Measurements from ENCODE around the gene ADSS1. TPM values are rescaled to one million over a fixed set of nuclear protein-coding genes. Genes with fewer than 3 reads are reported as not detected.

Gene ADSS1
- total RNA-seq (2014; rRNA removed; shearing (Covaris generic)): 0.05 and 0.84 TPM in 2 replicates

DNA sequence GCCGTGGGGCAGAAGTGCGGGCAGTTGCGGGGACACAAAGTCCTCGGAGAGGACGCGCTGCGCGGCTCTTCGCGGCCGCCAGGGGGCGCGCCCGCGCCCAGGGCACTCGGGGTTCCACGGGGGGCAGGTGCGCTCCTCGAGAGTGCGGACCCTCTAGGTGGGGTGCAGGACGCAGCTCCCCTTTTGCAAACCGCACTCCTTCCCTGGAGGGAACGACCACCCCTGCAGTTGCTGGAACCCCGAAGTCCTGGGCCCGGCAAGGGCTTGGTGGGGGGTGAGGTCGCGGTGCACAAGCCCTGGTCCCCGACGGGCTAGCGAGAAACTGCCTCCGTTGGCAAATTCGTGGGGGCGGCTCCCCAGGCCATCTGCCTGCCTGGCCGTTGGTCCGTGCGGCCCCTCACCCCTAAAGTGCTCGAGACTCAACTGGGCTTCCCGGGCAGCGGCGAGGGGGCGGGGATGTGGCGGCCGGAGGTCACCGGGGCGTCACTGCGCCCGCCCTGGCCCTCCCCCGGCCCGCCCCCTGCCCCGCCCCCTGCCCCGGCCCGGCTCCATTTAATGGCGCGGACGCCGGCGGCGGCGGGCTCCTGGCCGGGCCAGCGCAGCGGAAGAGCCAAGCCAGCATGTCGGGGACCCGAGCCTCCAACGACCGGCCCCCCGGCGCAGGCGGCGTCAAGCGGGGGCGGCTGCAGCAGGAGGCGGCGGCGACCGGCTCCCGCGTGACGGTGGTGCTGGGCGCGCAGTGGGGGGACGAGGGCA lies at the start of gene ADSS1:
Gene ADSS1 (plus strand): TSS at position 579 of the 756 bp plus-strand sequence. CDS start 42 bp downstream, at position 621.
- peak; percentile 29 for DNase-seq (ENCODE audit: low read depth)

DNA sequence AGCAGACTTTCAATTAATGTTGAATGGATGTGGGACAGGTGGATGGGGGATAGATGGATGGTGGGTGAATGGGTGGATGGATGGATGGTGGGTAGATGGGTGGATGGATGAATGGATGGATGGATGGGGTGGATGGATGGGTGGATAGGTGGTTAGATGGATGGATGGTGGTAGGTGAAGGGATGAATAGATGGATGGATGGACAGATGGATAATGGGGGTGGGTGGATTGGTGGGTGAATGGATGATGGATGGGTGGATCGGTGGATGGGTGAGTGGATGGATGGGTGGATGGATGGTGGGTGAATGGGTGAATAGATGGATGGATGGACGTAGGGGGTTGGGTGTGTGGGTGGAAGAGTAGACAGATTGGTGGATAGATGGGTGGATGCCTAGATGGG lies 48.6 kb upstream of the ADSS1 start:
- DNase-seq (ENCODE audit: low read depth): no peak

DNA sequence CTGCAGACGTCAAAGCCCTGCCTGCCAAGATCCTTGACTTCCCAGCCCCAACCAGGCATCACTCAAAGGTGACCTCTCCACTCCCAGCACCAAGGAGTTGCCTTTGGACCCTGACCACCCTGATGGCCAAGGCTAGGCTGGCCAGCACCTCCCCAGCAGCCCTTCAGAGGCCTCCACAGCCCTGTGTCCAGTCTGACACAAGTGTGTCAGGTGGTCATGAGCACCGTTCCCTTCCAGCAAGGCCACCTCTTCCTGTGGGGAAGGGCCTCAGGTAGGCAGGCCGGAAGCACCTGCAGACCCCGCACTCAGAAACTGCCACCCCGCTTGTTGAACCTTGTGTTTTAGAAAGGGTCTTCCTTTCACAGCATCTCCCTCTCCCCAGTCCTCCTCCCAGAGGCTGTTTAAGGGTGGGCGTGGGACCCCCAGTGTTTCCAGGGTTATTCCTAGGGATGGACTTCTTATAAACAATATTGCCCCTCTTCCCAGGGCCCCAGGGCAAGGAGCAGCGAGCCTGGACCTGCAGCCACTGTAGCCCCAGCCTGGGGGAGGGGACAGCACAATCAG lies 47.8 kb upstream of the ADSS1 start:
- DNase-seq (ENCODE audit: low read depth): no peak

DNA sequence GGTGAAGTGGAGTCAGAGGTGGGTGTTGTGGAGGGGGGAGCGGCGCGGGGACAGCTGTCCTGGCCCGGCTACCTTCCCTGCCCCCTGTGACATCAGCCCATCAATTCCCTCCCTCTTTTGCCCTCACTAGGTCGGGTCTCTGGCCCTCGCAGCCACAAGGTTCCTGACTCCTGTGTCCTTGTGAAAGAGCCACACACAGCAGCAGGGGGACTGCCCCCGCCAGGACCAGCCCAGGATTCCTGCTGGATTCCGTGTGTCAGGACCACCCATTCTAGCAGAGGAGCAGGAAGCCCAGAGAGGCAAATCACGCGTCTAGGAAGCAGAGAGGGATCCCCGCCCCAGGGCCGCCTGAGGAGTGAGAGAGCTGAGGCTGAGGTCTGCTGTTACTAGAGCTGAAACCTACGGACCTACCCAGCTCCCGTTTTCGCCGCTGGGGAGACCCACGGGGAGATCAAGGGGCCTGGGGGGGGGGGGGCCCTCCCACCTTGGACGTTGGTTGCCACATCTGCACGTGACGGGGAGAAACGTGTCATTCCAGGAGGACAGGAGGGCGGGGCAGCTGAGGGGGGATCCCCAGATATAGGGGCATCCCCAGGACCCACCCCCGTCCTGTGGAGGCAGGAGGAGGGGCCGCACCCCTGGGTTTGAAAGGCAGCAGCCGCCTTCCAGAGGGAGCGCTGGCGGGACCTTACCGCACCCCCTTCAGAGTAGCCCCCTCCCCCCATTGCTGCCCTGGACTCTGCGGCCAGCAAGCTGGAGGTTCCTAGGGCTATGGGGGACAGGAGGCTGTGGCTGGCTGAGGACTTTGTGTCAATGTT lies 47.1 kb upstream of the ADSS1 start:
- DNase-seq (ENCODE audit: low read depth): no peak

DNA sequence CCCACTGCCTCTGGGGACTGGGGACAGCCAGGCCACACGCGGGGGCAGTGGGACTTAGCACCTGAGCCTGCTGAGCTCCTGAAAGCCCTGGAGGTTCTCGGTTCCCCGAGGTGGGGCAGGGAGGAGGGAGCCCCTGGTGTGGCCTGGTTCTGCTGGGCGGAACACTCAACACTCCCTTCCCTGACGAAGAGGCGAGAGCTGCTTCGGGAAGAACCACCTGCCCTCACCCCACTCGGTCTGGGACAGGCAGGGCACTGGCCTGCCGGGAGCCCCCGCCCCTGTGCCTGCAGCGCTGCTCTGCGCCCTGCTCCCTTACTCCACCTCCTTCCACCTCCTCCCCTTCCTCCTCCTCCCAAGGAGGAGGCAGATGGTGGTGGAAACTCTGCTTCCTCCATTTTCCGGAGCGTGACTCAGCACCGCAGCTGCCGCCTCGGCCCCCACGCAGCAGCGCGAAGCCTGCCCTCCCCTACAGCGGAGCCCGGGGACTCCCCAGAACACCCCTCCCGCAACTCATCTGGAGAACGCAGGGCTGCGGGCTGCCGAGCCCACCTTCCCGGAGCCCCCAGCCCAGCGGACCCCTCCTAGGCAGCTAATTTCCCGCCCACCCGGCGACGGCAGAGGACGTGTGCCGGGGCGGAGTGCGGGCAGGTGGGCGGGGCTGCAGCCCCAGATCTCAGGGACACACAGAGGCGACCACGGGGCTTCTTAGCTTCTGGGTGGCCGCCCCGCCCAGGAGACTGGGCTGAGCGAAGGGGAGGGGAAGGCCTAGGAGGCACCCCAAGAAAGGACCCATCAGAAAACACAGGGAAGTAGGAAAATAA lies 46.3 kb upstream of the ADSS1 start:
- DNase-seq (ENCODE audit: low read depth): peak; percentile 74

DNA sequence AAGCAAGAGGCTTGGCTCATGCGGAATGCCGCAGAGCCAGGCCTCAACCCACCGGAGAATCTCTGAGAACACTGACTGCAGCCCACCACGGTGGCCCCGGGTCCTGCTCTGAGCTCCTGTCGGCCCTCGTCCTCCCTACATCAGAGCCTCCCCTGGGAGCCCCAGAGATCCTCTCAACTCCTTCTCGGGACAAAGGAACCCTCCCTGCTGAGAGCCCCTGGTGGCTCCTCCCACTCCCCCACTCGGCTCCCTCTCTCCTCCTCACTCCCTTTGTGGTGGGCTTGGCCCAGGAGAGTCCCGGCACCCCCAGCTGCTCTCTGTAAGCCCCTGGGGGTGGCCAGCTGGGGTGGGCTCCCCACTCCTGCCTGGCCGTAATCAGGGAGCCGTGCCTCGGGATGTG lies 45.7 kb upstream of the ADSS1 start:
- no peak for DNase-seq (ENCODE audit: low read depth)

DNA sequence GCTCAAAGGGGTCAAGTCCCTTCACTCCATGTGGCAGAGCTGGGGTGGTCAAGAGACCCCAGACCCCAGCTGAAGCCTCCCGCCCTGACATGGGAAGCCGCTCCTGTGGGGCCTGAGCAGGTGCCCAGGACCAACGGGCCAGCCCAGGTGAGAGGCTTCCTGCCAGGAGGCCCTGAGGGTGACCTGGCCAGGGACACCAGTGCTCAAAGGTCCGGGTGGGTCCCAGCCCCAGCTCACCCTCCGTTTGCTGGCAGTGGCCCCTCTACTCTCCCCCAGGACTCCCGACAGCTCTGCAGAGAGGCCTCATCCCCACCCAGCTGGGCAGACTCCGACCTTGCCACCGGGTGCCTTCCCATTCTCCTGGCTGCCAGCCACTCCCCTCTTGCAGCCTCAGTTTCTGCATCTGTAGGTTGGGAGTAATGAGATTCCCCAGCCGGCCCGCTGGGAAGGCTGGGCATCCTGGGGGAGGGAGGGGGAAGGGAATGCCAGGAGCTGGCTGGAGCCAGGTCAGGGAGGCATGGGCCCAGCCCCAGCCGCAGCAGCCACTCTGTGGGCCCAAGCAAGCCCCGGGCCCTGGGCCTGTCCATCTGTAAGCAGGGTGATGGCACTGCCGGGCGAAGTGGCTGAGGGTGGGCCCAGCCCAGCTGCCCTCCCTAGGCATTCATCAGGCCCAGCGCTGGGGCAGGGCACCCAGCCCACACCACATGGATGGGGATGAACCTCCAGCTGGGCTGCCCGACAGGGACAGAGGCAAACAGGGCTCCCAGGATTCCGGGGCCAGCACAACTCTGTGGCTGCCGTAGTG lies 44.9 kb upstream of the ADSS1 start:
- no peak for DNase-seq (ENCODE audit: low read depth)

DNA sequence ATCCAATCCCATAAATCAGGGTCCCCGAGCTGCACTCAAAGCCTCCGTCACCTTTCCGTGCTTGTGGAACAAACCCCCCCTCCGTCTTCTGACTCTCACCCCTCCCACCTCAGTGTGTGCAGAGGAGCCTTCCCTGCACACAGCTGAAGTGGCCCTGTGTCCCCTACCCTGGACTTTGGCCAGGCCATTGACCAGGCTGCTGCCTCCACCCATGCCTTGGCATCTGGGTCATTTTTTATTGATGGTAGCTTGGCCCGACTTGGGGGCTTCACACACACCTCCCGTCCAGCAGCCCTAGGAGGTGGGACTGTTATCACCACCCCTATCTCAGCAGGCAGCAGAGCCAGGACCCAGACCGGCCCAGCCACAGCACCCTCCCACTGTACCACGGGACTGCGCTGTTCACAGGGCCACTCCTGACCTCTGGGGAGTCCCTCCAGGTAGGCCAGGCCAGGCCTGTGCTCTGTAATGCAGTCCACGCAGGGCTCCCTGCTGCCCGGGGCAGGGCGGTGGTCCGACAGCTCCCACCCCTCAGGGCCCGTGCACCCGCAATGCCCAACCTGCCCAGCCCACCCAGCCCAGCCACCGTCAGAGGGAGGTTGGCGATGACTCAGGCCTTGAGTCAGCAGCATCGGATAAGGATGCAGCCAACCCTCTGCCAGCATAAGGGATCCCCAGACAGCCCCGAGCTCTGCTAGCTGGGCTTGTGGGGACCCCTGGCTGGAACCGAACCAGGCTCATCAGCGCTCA lies 43.8 kb upstream of the ADSS1 start:
- DNase-seq (ENCODE audit: low read depth): peak; percentile 81

DNA sequence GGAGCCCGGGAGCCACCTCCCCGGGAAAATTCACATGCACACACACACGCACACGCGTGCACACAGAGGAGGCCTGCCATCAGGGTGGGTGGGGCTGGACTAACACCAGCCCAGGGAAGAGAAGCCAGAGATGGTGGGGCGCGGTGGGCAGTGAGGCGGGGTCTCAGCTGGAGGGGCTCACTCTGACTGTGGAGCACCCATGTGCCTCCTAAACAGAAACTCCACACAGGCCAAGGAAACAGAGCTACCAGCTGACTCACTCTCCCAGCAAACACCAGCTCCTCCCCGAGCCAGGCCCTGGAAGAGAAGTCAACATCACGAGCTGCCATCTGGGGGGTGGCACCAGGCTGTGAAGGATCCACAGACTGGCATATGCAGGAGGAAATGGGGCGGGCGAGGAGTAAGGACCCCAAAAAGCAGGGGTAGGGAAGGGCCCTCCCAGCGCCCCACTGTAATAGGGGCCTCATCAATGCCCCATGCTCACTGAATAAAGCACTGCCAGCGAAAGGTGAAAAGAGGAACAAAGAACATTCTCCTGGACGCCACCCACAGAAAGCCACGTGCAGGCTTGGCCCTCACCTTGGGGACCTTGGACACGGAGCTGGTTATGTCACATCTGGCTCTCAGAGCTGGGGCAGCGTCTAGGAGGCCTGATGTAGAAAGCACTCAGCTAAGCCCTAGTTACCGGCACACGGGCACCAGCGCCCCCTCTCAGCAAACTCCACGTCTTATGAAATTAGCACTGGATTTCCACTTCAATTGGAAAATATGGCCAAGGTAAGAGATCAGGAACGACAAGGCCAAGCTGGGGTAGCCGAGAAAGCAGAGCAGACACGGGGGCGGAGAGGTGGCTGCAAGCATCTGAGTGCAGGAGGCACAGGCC lies 43.0 kb upstream of the ADSS1 start:
- peak; percentile 81 for DNase-seq (ENCODE audit: low read depth)

DNA sequence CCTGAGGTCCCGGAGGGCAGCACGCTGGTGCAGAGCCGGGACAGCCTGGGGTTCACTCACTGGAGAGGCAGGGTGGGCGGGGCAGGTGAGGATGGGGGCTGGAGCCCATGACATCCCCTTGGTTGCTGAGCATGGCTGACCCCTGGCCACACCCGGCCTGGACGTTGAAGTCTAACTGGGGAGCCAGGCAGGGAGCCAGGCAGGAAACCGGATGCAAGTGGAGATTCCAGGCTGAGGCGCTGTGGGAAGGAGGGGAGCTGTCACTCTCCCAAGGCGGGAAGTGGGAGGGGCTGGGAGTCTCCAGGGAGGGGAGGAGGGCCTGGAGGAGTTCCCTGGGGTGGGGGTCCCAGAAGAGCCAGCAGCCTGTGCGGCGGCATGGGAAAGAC lies 42.3 kb upstream of the ADSS1 start:
- peak; percentile 83 for DNase-seq (ENCODE audit: low read depth)

DNA sequence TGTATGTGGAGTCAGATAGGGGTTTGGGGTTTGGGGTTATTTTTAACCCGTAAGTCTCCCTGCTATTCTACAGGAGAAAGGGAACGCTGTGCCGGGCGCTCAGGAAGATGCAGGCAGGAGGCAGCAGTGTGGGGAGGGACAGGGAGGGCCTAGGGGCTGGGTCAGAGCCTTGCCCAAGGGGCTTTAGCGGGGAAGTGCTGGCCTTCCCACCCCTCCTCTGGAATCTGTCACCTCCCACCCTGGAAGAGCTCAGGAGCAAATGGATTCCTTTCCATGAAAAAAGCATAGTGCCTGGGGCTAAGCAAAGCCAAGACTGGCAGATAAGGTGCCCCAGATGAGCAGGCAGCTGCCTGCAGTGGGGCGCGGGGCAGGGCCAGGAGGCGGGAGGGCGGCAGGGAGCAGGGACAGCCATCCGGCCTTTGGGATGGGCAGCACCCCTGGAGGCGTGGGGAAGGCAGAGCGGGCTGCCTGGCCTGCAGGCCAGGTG lies 41.9 kb upstream of the ADSS1 start:
- DNase-seq (ENCODE audit: low read depth): peak; percentile 63

DNA sequence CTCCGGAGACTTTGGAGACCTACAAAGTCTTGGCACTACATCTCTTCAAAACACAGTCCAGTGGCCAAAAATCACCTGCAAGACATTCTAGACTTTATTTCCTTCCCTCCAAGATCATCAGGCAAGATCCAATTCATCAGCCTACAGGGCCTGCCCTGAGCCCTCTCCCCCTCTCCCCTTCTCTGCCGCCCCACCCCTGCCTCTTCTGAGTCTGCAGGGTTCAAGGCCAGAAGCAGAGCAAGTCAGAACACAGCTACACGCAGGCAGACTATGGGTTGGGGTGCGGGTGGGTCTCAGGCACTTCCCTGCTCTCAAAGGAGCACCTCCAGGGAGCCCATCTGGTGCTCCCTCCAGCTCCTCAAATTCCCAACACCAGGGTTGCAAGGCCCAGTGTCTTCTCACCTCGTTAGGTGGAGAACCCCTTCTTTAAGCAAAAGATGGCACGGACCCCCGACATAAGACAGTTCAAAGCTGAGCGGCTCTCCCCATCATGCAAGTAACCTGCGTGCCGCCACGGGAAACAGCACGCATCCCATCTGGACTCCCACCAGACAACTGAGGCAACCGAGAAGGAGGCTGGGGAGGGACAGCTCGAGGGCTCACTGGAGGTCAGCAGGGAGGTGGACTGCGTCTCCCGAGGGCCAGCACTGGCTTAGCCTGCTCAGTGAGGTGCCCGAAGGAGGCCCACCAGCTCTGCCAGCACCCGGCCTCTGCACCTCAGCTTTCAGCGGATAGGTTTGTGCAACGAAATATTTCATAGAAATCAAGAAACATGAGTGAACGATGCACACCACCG lies 40.2 kb upstream of the ADSS1 start:
- no peak for DNase-seq (ENCODE audit: low read depth)

DNA sequence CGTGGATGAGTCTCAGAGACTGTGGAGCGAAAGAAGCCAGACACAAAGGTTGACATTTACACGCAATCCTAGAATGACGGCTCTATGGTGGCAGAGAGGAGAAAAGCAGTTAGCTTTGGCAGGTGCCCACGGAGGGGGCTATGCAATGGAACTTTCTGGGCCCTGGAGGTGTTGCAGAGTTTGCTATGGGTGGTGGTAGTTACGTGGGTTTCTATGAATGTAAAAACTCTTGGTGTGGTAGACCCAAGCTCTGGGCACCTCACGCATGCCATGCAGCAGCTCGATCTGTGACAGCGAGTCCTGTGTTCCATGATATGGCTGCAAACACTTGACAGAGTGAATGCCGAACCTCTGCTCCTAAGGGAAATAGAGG lies 39.6 kb upstream of the ADSS1 start:
- DNase-seq (ENCODE audit: low read depth): no peak

DNA sequence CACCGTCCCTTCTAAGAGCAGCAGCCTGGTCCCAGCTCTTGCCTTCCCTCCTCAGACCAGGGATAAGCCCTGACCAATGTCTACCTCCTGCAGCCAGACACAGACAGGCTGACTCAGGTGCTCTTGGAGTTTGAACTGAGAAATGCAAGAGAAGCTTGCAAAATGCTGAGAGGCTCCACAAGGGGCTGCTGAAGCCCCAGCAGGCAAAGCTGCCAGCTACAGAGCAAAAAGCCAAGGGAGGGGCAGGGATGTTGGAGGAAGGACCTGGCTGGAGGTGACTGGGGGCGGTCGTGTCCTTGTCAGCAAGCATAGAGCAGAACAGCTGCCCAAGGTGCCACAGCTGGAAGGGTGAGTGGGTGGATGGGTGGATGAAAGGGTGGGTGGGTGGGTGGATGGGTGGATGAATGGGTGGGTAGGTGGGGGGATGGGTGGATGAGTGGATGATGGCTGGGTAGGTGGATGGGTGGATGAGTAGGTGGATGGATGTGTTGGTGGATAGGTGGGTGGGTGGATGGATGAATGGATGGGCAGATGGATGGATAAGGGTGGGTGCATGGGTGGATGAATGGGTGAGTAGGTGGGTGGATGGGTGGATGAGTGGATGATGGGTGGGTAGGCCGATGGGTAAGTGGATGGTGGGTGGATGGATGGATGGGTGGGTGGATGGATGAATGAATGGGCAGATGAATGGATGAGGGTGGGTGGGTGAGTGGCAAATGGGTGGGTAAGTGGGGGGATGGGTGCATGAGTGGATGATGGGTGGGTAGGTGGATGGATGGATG lies 38.6 kb upstream of the ADSS1 start:
- DNase-seq (ENCODE audit: low read depth): no peak

DNA sequence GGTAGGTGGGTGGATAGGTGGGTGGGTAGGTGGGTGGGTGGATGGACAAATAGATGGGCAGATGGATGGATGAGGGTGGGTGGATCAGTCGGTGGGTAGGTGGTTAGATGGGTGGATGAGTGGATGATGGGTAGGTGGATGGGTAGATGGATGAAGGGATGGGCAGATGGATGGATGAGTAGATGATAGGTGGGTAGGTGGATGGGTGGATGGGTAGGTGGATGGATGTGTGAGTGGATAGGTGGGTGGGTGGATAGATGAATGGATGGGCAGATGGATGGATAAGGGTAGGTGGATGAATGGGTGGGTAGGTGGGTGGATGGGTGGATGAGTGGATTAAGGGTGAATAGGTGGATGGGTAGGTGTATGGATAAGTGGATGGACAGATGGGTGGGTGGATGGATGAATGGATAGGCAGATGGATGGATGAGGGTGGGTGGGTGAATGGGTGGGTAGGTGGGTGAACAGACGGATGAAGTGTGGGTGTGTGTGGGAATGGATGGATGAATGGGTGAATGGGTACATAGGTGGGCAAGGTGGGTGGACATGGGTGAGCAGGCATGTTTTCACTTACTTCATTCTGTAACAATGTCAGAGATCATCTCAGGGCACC lies 37.9 kb upstream of the ADSS1 start:
- no peak for DNase-seq (ENCODE audit: low read depth)

DNA sequence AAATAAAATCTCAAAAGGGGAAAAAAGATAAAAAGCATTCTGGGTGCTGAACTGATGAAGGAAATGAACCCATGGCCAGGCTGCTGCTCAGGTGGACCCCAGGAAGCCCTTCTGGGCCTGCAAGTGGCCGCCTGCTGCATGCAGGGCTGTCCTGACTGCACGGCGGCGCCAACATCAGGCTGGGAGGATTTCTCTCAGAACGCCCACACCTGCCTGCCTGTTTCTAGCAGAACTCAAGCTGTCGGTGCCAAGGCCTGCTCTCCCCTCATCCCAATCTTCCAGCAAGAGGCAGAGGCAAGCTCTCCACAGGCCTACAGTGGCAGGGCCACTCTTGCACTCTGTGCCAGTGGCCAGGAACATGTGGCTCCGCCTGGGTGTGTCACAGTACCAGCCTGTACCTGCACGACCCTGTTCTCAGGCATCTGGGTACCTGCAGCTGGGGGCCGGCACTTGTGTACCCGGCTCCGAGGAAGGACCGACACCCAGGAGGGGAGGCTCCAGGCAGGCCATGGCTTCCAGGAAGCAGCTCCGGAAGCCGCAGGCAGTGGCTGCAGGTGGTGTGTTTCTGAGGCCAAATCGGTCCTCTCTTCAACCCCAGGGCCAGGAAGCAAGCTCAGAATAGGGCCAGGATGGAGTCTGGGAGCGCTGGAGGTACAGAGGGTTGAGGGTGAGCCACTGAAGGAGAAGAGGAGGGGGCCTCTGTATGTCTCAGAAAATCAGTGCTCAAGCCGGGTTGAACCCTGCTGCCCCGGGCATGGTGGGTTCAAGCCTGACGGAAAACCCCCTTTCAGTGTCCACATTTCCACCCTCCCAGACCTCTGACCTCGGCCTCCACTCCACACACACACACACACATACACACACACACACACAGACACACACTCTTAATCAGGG lies 37.2 kb upstream of the ADSS1 start:
- no peak for DNase-seq (ENCODE audit: low read depth)
